Daoy (cell line): Measurements from ENCODE around the gene NAT10. TPM values are rescaled to one million over a fixed set of nuclear protein-coding genes. Genes with fewer than 3 reads are reported as not detected.
A peak's percentile ranks its signal among the peaks of the same experiment; 100 is the strongest.
"Not testable (repeated sequence)": the region's sequence is repeated elsewhere in the genome, so short reads cannot be mapped to it uniquely, and the experiment has no call there.

Experiments used
- DNase-seq: peaks from one replicate; pipeline ENCODE4 v3.0.0-alpha.2; 2015; ENCODE audit warnings: low read depth
- total RNA-seq: library from RNA; depleted of rRNA; stranded (reverse); fragments of >200 nt; shearing (Covaris generic); gene quantifications from 2 replicates; pipeline ENCODE4 v1.2.3, GENCODE V29; 2014; rRNA removed

NAT10 gene
- 23.4 and 38.9 TPM in 2 replicates for total RNA-seq

- DNase-seq: peak; percentile 99
Measured at GRCh38 chr11:34105079-34105956, at the start of gene NAT10. Gene NAT10 (plus strand): TSS chr11:34105629. CDS start chr11:34108226, 2,597 bp downstream.

DNA sequence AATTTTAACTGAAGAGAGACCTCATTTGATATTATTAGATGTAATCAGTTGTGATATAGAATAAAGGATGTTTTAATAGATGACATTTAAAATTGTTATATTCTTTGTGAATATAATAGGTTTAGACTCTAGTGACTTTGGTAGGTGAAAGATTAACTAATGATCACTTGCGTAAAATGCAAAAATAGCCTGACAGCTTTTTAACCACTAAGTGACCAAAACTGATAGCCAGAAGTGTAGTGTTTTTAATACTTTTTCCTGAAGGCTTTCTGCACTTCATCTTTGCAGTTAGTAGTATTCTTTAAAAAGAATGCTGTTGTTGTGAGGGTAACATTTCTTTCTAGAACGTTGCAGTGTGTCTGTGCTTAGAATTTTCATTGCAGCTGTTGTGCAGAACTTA is 48.8 kb upstream of the NAT10 start:
- no peak for DNase-seq

DNA sequence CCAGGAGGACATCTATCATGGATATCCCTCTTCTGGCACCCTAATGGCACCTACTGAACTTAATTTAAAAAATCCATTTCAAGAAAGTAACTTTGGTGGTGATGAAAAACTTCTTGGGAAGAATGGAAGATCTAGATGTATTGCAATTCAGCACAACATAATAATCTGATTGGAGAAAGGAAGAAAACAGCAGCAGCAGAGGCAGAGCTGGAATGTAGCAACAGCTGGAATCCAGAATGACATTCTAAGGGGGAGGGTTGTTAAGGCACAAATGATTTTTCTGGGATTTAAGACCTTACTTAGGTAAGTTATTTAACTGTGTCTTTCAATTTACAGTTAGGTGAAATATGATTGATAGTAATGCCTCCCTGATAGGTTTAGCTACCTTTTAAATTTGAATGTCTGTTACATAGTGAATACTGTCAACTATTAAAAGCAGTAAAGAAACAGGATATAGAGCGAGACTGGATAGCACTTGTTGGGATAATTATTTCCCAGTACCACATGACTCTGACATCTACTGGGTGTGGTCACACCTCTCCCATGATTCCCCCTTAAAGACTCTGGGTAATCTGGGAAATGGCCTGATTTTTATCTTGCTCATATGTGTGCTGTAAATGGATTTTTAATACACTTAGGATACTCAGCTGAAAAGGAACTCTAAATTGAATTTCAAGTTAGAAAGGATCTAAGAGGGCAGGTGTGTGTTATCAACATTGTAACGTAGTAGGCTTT is 42.2 kb upstream of the NAT10 start:
- DNase-seq: no peak

DNA sequence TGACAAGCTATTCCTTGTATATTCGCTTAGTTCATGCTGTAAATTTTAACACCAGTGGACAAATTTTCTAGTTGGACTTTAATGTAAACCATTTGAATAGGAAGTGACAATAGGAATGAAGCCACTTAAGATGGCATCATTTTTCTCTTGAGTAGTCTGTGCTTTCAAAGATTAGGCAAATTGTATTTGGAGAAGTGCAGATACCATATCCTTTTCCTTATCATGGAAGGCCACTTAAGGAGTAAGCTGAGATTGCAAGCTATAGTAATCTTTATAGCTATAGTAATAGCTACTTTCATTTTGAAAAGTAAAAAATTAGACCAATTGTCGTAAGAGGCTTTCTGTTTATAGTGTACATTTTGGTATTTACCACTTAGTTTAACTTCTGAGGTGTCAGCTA is 41.1 kb upstream of the NAT10 start:
- DNase-seq: no peak

DNA sequence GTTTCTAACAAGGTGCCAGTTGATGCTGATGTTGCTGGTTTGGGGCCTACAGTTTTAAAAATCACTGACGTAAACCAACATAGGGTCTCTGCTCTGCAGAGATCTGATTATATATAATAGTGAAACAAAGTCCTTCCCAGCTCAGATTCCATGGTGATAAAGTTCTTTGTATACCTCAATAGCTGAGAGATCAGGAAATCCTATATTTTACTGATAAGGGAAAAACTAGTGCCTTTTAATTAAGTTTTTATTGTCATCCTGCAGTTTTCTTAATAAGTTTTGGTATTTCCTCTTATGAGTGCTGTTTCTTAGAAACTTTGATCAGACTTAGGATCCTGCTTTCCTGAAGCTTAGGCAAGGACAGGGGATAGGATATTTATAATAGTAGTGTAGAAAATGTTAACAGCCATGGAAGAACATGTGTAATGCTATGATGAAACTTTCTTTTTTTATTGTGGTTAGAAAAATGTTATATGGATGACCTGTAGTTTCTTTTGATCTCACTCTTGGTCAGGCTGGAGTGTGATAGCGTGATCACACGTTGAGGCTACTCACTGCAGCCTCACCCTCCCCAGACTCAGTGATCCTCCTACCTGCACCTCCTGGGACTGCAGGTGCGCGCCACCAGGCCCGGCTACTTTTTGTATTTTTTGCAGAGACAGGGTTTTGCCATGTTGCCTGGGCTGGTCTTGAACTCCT is 39.8 kb upstream of the NAT10 start:
- no peak for DNase-seq

DNA sequence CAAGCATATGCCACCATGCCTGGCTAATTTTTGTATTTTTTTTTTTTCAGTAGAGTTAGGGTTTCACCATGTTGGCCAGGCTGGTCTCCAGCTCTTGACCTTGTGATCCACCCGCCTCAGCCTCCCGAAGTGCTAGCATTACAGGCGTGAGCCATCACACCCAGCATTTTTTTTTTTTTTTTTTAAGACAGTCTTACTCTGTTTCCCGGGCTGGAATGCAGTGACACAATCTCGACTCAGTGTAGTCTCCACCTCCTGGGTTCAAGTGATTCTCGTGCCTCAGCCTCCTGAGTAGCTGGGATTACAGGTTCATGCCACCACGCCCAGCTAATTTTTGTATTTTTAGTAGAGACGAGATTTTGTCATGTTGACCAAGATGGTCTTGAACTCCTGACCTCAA is 38.7 kb upstream of the NAT10 start:
- not testable (repeated sequence) for DNase-seq

DNA sequence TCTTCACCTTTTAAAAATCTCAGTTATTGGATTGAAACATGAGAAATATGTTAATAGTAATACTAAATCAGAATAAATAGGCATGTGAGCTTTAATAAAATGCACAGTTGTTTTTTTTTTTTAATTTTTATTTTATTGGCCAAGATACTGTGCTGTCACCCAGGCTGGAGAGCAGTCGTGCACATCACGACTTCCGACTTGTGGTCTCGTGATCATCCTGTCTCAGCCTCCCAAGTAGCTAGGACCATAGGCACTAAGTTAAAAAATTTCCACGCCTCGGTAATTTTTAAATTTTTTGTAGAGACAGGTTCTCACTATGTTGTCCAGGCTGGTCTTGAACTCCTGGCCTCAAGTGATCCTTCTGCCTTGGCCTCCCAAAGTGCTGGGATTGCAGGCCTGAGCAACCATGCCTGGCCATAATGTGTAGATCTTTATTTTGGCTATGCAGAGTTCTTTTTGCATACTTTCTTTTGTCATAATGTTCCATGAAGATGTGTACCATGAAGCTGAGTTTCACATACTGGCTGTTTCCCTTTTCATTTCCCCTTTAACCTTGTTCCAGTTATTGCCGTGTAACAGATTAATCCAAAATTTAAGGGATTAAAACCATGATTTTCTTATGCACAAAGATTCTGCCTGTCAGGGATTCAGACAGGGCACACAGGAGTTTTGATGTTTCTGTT is 37.9 kb upstream of the NAT10 start:
- DNase-seq: no peak

DNA sequence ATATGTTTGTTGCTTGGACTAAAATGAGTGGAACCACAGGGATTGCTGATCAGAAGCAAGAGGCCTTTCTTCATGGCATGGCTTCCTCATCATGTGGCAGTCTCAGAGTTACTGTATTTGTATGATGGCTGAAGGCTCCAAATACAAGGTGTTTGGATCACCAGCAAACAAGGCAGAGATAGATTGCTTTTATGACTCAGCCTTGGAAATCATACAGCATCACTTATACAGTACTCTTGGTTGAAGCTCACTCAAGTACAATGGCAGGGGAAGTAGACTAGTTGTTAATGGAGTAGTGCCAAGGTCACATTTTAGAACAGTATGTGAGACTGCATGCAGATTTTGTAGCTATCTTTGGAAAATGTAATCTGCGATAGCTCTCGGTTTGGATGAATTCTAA is 37.3 kb upstream of the NAT10 start:
- no peak for DNase-seq

DNA sequence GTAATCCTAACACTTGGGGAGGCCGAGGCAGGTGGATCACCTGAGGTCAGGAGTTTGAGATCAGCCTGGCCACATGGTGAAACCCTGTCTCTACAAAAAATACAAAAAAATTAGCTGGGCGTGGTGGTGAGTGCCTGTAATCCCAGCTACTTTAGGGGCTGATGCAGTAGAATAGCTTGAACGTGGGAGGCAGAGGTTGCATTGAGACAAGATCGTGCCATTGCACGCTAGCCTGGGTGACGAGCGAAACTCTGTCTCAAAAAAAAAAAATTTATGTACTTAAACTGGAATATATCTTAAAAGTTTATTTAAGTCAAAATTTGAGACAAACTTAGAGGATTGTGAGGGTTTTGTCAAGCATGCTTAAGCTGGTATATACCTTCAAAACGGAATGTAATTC is 34.1 kb upstream of the NAT10 start:
- DNase-seq: not testable (repeated sequence)

DNA sequence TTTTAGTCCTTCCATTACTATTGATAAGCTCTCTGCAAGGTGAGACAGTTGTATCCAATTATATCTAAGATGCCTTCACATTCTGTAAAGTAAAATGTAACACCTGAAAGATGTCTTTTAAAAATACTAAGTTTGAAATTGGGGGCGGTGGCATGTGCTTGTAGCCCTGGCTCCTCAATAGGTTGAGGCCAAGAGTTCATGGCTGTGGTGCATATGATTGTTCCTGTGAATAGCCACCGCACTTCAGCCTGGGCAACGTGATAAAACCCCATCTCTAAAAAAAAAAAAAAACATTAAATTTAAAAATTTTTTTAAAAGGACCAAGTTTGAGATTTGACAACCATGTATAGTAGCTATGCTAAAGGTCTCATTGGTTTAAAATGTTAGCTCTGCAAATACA is 33.4 kb upstream of the NAT10 start:
- no peak for DNase-seq

DNA sequence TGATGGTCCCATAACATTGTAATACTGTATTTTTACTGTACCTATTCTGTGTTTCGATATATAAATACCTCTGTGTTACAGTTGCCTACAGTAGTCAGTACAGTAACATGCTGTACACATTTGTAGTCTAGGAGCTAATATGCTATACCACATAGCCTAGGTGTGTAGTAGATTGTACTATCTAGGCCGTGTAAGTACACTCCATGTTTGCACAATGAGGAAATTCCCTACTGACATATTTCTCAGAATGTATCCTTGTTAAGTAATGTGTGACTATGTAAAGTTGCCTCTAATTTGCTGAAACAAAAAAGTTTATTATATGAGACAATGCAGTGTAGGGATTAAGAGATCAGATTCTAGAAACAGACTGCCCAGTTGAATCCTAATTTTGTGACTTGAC is 32.6 kb upstream of the NAT10 start:
- no peak for DNase-seq

GRCh38 chr11:34074391-34074790 is 31.0 kb upstream of the NAT10 start:
- no peak for DNase-seq

DNA sequence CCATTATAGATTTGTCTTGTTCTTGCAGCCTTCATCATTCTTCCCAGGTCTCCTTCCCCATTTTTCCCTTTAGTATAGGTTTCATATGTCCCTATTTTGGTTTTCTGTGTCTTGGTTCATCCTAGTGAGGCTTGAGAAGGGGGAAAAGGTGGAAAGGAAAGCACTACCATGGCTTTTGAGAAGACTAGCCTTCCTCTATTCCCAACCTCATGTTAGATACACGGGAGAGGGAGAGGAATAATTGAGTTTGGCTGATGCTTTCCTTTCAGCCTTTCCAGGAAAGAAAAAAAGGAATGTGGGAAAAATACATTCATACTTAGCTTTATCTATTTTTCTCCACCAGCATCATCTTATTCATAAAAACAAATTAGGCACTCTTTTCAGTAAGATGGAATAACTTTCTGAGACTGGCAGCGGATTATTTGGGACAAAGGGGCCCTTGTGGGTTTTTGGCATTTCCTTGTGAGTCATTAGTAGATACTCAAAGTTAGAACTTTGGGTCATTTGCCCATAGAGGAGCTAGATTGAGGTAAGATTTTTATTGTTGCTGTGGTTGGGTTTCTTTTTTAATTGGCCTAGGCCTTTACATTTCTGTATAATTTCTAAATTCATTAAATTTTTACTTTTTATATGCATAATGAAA is 30.1 kb upstream of the NAT10 start:
- DNase-seq: peak; percentile 64

- DNase-seq: no peak
Measured at GRCh38 chr11:34080609-34081008, 24.8 kb upstream of the NAT10 start.

- DNase-seq: no peak
Measured at GRCh38 chr11:34084637-34085036, 20.8 kb upstream of the NAT10 start.

GRCh38 chr11:34086554-34087283 is 18.7 kb upstream of the NAT10 start:
- DNase-seq: no peak

GRCh38 chr11:34091825-34092224 is 13.6 kb upstream of the NAT10 start:
- DNase-seq: no peak

DNA sequence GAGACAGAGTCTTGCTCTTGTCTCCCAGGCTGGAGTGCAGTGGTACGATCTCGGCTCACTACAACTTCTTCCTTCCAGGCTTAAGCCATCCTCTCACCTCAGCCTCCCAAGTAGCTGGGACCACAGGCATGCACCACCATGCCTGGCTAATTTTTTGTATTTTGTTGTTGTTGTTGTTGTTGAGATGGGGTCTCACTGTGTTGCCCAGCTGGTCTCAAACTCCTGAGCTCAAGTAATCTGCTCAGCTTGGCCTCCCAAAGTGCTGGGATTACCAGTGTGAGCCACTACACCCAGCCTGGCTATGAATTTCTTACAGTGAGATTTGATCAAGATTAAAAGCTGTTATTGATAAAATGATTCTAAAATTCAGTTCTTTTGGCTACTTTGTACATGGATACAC is 10.5 kb upstream of the NAT10 start:
- DNase-seq: not testable (repeated sequence)

GRCh38 chr11:34098813-34099212 is 6.6 kb upstream of the NAT10 start:
- no peak for DNase-seq

DNA sequence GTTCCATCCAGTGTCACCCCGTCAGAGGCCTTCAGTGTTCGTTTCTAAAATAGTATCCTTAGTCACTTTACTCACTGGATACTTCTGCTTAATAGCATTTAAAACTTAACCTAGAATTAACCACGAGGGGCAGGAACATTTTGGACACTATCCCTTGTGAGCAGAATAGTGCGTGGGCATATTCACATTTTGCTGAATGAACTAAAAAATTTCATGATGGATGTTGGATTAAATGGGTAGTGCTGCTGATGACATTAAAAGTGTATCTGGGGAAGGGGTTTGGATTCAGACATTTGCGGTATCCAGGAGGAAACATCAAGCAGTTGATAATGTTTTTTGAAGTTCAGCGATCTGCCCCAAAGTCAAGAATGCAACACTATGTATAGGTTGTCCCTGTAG is 750 bp upstream of the NAT10 start:
- DNase-seq: no peak
